Hematopoietic multipotent progenitor cell treated with erythropoietin and hydrocortisone succinate and interleukin-3 and kit ligand, for 8 days (in vitro differentiated cells): Measurements from ENCODE around the gene COPRS.

Experiments used
- DNase-seq: peaks from one replicate; pipeline ENCODE4 v3.0.0-alpha.2; 2015

The COPRS gene

GRCh38 chr17:31858642-31859486 is at the start of gene COPRS:
Gene COPRS (minus strand): TSS chr17:31859244. CDS start chr17:31859199, 45 bp downstream.
- peak; percentile 70 for DNase-seq

- DNase-seq, result peak; percentile 38
These were observed 49.3 kb upstream of the COPRS start for GRCh38 chr17:31908386-31908785.

- DNase-seq, result peak; percentile 66
These were observed 48.4 kb upstream of the COPRS start for GRCh38 chr17:31907342-31907962.

- DNase-seq, result no peak
These were observed 44.4 kb upstream of the COPRS start for GRCh38 chr17:31903401-31903800.

GRCh38 chr17:31902693-31903092 is 43.6 kb upstream of the COPRS start:
- DNase-seq, result no peak

GRCh38 chr17:31900877-31901276 is 41.8 kb upstream of the COPRS start:
- DNase-seq, result no peak

GRCh38 chr17:31888124-31888523 is 29.1 kb upstream of the COPRS start:
- no peak for DNase-seq

- no peak for DNase-seq
These were observed 23.5 kb upstream of the COPRS start for GRCh38 chr17:31882571-31882970.

GRCh38 chr17:31880311-31880710 is 21.3 kb upstream of the COPRS start:
- no peak for DNase-seq

GRCh38 chr17:31878703-31879073 is 19.6 kb upstream of the COPRS start:
- no peak for DNase-seq

- no peak for DNase-seq
These were observed 19.1 kb upstream of the COPRS start for GRCh38 chr17:31877911-31878702.

- no peak for DNase-seq
These were observed 18.3 kb upstream of the COPRS start for GRCh38 chr17:31877341-31877740.

- no peak for DNase-seq
These were observed 16.0 kb upstream of the COPRS start for GRCh38 chr17:31875081-31875480.

- DNase-seq, result no peak
These were observed 10.9 kb upstream of the COPRS start for GRCh38 chr17:31869797-31870568.

- no peak for DNase-seq
These were observed 10.0 kb upstream of the COPRS start for GRCh38 chr17:31869031-31869430.

- DNase-seq, result no peak
These were observed 504 bp upstream of the COPRS start for GRCh38 chr17:31859487-31860008.

- no peak for DNase-seq
These were observed 963 bp downstream of the COPRS start for GRCh38 chr17:31857920-31858641.

- DNase-seq, result no peak
These were observed 2.3 kb downstream of the COPRS start for GRCh38 chr17:31856750-31857149.

- no peak for DNase-seq
These were observed 4.4 kb downstream of the COPRS start for GRCh38 chr17:31854672-31855071.

- DNase-seq, result no peak
These were observed 5.1 kb downstream of the COPRS start for GRCh38 chr17:31853911-31854470.

GRCh38 chr17:31845291-31845690 is 13.8 kb downstream of the COPRS start:
- DNase-seq, result no peak
